GM19035 (cell line): Measurements from ENCODE around the gene KRT78.

ENCODE experiments used
- ATAC-seq: cut with Tn5 transposase; IDR thresholded peaks from one replicate; pipeline ENCODE4 v1.9.1; 2021; ENCODE audit not compliant: unreplicated experiment

Gene KRT78

GRCh38 chr12:52825961-52826360 lies 22.8 kb downstream of the KRT78 start:
- ATAC-seq, result no peak

- no peak for ATAC-seq
These were observed 23.9 kb downstream of the KRT78 start for GRCh38 chr12:52824741-52825410.

DNA sequence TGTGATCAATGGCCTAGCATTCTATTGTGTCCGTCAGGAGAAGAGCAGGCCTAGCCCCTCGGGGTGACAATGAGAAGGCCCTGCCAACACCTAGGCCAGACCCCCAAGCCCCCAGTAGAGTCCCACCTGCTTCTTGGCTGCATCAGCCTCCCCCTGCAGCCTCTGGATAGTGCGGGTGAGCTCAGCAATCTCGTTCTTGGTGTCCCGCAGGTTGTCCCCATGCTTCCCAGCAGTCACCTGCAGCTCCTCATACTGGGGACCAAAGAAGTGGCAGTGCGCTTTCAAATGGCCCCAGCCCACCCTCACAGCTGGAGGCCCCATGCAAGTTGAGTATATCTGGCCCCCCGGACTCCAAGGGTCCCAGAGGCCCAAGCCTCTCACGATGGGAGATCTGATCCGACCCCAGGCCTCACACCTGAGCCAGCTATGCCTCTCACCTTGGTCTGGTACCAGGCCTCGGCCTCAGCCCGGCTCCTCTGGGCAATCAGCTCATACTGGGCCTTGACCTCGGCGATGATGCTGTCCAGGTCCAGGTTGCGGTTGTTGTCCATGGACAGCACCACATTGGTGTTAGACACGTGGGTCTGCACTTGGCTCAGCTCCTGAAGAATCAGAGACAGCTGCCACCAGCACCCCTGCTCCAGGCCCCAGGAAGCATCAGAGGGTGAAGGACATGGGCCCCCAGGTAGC lies 24.9 kb downstream of the KRT78 start:
- ATAC-seq, result no peak

DNA sequence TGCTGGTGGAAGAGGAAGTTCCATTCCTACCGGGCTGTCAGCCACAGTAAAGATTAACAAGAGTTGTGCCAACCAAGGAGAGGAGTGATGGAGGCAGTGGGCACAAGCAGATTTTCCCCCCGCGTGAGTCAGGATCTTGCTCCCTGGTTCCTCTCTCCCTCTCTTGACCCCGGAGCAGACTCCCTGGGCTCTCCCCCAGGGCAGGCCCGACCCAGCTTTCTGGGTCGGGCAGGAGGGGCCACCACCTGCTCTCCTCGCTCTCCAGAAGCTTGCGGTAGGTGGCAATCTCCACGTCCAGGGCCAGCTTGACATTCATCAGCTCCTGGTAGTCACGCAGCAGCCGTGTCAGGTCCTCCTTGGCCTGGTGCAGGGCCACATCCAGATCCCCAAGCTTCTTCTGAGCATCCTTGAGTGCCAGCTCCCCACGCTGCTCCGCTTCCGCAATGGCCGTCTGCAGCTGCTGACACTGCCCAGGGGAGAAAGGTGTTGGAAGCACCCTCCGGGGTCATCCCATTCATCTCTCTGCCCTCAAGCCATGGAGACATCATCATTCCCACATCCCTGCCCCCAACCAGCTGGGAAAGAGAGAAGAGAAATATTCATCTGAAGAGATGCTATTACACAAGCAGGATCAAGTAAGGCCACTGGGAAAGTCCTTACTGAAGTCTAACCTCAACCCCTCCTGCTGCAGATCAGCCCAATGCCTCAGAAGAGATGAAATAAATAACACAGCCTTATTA lies 25.9 kb downstream of the KRT78 start:
- ATAC-seq, result no peak

DNA sequence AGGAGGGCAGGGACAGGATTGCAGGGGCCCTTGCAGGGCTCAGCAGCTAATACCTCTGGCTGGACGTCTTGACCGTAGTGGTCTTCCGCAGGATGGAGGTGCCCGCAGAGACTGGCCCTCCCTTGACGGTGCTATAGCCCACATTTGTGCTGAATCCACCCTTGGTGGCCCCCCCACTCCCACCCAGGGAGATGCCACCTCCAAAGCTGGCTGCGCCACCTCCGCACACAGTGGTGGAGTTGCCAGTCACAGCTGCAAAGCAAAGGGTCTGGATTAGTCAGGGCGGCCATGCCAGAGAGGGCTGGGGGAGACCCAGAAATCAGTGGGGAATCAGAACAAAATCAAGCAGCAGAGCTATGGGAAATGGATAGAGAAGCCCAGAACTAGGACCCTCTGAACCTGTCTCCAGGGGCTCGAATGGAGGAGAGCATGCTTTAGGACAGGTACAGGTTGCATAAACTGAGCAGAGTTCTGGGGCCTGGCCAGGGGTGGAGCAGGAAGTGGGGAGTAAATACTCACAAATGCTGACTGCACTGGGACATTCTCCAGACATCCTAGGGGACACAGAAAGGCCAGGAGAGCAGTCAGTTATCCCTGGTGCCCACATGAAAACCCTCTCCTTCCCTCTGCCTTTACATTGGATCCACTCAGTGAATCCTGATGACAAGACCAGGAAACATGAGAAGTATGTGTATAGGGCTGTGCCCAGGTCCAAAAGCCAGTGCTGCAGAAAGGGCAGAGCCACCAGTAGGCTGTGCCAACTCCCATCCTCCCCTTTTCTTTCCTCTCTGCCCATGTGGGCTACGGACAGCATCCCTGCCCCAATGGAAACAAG lies 26.8 kb downstream of the KRT78 start:
- ATAC-seq, result no peak

GRCh38 chr12:52821071-52821730 lies 27.6 kb downstream of the KRT78 start:
- no peak for ATAC-seq

- ATAC-seq, result no peak
These were observed 28.3 kb downstream of the KRT78 start for GRCh38 chr12:52820521-52820920.

DNA sequence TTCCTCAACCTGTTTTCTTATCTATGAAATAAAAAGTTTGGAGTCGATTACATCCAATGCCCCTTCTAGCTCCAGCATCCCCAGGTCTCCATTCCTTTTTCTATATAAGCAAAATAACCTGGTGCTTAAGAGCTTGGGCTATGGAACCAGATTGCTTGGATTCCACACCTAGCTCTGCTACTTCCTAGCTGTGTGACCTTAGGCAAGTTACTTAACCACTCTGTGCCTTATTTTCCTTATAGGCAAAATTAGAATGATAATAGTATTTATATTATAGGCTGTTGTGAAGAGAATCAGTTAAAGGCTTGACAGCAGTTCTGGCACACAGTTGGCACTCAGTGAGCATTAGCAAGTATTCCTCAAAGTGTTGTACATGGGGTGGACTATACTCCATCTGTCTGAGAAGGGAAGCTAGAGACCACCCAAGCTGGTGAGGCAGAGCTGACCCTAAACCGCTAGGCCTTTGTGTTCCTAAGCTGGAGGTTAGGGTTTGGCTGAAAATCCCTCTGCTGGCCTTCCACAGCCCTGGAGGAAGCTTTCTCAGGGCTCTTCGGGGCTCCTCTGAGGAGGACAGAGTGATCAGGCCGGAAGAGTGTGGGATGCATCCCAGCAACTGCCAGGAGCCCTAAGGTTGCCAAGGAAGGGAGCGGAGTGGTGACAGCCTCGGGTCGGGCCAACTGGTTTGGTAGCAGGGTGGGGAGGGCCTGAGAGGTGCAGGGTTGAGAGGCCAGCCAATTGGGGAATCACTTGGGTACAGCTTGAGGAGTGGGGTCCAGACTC lies 28.9 kb downstream of the KRT78 start:
- no peak for ATAC-seq

DNA sequence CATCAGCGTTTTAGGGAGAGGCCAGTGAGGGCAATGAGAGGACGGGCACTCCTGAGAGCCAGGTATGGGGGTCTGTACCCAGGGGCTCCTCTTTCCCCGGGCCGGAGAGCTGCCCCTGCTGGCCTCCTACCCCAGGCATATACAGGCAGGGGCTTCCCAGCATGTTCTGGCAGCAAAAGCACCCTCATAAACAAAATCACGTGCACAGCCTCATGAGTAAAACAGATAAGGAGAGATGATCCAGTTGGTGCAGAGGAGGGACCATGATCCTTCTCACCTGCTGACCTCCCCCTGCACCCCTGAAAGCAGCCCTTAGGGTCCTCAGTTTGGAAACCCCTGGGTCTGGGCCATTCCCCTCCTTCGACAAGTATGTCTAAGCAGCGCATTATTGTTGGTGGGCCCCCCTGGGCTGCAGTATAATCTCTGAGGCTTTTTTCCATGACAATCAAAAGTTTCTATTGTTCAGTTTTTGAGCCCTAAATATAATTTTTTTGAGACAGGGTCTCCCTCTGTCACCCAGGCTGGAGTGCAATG lies 29.8 kb downstream of the KRT78 start:
- ATAC-seq, result no peak

- no peak for ATAC-seq
These were observed 30.4 kb downstream of the KRT78 start for GRCh38 chr12:52818388-52818787.

DNA sequence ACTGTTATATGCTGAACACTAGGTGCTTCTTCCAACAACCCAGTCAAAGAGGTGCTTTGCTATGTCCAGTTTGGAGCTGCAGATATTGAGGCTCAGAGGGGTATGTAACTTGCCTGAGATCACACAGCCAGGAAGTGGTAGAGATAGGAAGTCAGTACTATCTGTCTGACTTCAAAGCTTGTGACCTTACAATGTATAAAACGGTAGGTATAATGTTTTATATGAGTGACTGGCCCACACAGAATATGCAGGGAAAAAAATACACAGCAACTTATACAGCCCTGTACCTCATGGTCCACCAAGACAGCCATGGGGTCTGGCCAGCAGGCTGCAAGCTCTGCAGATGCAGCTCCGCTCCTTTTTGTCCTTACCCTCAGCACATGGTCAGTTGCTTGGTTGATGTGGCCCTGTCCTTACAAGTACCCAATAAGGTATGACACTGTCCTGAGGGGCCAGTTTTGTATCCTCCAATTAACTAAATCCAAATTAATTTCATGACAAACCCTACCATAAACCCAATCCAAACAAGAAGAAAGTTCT lies 31.0 kb downstream of the KRT78 start:
- ATAC-seq, result no peak

DNA sequence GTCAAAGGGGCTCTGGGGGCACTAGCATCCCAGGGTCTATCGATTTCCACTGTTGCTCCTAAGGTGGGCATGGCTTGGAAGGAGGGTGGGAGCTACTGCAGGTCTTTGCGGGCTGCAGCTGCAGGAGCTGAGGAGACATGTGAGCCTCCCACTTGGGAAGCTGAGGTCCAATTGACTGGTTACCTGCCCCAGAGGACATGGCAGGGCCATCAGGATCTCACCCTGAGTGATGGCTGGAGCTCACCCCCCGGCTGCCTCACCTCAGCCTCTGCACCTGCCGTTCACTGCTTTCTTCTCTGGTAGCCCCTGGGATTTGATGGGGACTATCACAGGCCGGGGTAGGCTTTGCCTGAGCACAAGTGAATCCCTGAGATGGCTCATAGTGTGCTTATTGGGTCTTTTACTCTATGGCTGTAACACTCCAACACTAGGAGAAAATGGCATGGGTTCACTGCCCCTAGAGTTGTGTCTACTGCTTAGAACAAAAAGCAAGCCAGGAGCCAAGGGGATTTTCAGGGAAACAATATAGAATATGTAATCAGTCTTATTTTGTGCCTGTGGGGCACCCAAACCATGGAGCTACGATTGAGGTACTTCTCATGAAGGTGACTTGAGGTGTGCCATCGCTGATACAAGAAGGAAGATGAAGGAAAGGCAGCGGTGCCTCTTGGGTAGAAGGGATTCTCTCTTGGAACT lies 31.6 kb downstream of the KRT78 start:
- ATAC-seq, result no peak

DNA sequence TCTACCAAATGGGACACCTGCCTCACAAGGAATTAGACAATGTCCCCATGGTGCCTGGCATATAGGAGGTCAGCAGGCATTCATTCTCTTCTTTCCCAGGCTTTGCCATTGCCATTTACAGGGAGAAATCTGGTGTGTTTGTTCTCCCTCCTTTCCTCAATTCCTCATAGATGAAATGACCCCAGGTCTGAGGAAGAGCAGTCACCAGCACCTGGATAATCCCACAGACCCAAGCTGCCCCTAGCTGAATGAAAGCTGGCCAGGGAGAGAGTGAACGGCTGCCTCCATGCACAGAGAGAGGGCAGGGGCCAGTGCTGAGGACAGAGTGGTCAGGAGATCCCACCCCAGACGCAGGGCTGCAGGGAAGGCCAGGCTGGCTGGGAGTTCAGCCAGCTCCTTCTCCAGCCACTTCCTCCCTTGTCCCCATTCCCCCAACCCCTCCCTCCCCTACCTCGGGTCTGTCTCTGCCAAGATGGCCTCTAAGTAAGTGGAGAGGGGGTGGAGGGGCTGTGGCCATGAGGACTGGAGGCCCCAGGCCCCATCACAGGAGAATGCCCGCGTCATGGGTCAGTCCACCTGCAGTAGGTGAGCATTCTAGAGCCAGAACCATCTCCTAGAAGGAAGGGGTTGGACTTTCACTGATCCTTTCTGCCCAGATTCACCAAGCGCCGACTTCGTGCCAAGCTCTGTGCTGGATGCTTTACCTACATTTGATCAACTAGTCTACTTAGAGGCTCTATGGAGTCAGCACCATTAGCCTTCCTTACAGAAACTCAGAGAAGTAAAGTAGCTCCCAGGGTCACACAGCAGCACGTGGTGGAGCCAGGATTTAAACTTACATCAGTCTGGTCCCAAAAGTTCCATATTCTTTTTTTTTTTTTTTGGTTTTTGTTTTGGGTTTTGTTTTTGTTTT lies 32.9 kb downstream of the KRT78 start:
- no peak for ATAC-seq

DNA sequence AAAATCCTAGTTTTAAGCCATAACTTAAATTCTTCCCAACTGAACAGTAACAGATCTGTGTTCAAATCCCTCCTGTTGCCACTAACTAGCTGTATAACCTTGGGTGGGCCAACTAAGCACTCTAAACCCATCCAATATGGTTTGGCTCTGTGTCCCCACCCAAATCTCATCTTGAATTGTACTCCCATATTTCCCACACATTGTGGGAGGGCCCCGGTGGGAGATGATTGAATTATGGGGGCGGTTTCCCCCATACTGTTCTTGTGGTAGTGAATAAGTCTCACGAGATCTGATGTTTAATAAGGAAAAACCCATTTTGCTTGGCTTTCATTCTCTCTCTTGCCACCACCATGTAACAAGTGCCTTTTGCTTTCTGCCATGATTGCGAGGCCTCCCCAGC lies 33.6 kb downstream of the KRT78 start:
- no peak for ATAC-seq

DNA sequence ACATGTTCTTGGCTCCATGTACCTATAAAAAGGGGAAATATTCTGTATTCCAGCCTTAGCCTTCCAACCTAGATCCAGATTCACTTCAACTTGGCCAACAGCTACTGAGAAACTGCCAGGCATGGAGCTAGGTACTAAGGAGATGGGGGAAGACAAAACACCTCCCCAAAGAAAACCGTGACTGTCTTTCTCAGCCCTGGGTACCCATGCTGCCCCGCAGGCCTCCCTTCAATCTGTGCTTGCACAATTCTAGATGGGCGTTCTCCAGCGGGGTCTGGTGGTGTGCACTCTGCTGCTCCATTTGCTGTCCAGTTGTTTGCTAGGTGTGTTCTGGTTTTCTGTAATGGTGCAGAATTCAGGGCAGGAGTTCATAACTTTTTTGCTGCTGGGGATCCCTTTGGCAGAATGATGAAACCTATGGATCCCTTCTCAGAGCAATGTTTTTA lies 34.1 kb downstream of the KRT78 start:
- no peak for ATAC-seq

GRCh38 chr12:52813885-52814709 lies 34.7 kb downstream of the KRT78 start, which contains the start of gene KRT4:
TSS of gene KRT4 (minus strand) at chr12:52814116. CDS start at chr12:52814058, 58 bp downstream.
- no peak for ATAC-seq
